ENCODE results near the gene CALD1. TPM values are rescaled to one million over a fixed set of nuclear protein-coding genes. Genes with fewer than 3 reads are reported as not detected.

CALD1 gene
- total RNA-seq, 1 experiment from 2014 or later: 99.8 TPM

DNA sequence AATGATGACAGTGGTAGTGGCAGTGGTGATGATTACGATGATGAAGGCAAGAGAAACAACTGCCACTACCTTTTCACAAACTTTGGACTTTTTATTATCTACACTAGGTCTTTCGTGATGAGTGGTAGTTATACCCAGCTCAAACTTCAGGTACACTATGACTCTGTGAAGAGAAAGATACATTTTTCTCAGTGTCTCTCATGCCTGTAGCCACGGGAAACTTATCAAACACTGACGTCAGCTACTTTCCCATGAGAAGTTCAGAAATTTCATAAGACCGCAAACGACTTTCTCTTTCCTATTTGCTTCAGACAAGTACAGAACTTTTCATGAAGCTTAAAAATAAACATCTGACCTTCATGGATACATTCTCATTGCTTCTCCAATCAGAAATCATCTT lies 57.0 kb downstream of the CALD1 start:
- no peak for DNase-seq
- Histone ChIP-seq H3K27me3 (ENCODE audit: control insufficient read depth, insufficient read depth, low read length) (no peaks in the 10 kb centered on the region), H3K4me3 (ENCODE audit: insufficient read depth, low read depth, low read length) (no peak overlapping the region), H3K36me3 (replicated peaks; ENCODE audit: control insufficient read depth, insufficient read depth, low read length) (no peaks in the 10 kb centered on the region)

DNA sequence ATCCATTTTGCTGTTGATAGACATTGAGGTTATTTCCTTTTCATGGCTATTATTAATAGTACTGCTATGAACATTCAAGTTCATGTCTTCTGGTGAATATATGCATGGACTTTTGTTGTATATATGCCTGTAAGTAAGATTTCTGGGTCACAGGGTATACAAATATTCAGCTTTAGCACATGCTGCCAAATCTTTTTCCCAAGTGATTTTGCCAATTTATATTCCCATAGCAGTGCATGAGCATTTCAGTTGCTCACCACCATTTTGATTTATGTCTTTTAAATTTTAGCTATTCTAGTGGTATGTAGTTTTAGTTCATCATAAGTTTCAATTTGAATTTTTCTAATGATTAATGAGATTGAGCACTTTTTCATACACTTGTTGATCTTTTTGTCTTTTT lies 59.9 kb downstream of the CALD1 start:
- Histone ChIP-seq H3K27me3 (ENCODE audit: control insufficient read depth, insufficient read depth, low read length) (no peaks in the 10 kb centered on the region), H3K36me3 (replicated peaks; ENCODE audit: control insufficient read depth, insufficient read depth, low read length) (peaks cover 2% of the 10 kb centered on the region), H3K4me3 (ENCODE audit: insufficient read depth, low read depth, low read length) (no peak overlapping the region)
- DNase-seq: no peak

DNA sequence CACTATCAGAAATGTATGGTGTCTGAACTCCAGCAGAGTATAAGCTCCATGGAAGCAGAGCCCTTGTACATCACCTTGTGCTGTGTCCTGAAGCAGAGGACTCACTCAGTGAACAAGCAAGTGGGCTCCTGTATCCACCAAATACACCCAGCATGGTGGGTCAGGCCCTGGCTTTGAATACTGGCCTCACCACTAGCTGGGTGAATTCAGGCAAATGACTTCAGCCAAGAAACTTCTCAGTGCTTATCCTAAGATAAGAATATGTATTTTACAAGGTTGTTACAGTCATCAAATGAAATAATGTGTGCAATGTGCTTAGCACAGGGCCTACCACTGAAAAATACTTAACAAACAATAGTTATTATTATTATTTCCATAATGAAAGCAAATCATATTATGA lies 62.6 kb downstream of the CALD1 start:
- DNase-seq: no peak
- Histone ChIP-seq H3K27me3 (ENCODE audit: control insufficient read depth, insufficient read depth, low read length) (no peaks in the 10 kb centered on the region), H3K36me3 (replicated peaks; ENCODE audit: control insufficient read depth, insufficient read depth, low read length) (peaks cover 4% of the 10 kb centered on the region), H3K4me3 (ENCODE audit: insufficient read depth, low read depth, low read length) (no peak overlapping the region)

DNA sequence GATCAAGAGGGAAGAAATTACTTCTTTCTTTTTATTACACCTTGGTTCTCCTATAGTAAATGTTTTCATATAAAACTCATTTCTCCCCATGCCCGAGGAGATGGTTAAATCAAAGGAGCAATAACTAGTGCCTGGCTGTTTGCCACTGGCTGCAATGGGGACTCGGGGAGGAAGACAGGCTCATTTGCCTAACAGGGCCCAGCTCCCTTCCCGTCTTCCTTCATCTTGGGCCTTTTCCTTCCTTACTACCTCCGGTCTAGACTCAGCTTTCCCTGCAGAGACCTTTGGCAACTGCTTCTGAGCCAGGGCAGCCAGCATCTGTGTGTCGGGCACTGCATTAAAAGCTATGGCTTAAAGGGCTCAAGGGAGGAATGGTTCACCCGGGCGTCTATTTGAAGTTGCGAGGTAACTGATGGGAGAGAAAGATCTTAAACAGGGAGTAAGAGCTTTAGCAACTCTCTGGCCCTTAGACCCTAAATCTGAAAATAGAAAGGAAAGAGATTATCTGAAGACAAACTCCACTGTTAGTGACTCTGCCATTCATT lies 63.5 kb downstream of the CALD1 start:
- Histone ChIP-seq H3K27me3 (ENCODE audit: control insufficient read depth, insufficient read depth, low read length) (no peaks in the 10 kb centered on the region), H3K4me3 (ENCODE audit: insufficient read depth, low read depth, low read length) (no peak overlapping the region), H3K36me3 (replicated peaks; ENCODE audit: control insufficient read depth, insufficient read depth, low read length) (peaks cover 4% of the 10 kb centered on the region)
- no peak for DNase-seq

DNA sequence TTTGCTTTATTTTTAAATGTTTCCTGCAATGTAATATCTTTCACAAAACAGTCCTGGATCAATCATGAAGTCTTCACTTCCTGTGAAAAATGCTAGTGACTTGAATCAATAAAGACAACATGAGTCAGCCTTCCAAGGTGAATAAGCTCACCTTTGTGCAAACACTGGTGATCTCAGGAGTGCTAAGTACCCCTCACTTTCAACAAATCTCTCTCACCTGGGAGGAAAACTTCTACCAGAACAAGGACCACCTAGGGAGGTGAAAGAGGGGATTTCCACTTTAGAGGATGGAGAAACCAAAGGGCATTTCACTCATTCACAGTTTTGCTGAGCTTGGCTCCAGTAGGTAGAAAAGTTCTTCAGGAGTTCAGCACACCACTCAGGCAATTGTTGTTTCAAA lies 64.8 kb downstream of the CALD1 start:
- DNase-seq: no peak
- peaks cover 4% of the 10 kb centered on the region for H3K36me3 ChIP-seq (replicated peaks; ENCODE audit: control insufficient read depth, insufficient read depth, low read length)
- no peaks in the 10 kb centered on the region for H3K27me3 ChIP-seq (ENCODE audit: control insufficient read depth, insufficient read depth, low read length)
- H3K4me3 ChIP-seq (ENCODE audit: insufficient read depth, low read depth, low read length): no peak overlapping the region

DNA sequence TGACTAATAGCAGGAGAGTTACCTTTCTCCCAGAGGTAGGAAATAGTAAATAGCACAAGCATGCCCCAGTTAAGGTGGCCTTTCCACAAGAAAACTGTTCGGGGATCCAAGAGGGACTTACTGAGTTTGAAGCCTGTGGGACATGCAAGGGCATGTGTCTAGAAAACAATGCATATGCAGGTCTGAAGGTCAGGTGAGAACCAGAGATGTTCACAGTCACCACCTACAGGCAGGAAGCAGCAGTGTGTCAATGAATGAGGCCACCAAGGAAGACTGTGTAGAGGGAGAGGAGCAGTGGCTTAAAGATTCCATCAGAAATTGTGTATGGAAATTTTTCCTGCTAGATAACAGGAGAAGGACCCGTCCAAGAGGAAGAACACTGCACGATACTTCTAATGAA lies 66.0 kb downstream of the CALD1 start:
- H3K27me3 ChIP-seq (ENCODE audit: control insufficient read depth, insufficient read depth, low read length): no peaks in the 10 kb centered on the region
- H3K36me3 ChIP-seq (replicated peaks; ENCODE audit: control insufficient read depth, insufficient read depth, low read length): peaks cover 4% of the 10 kb centered on the region
- H3K4me3 ChIP-seq (ENCODE audit: insufficient read depth, low read depth, low read length): no peak overlapping the region
- DNase-seq: no peak

DNA sequence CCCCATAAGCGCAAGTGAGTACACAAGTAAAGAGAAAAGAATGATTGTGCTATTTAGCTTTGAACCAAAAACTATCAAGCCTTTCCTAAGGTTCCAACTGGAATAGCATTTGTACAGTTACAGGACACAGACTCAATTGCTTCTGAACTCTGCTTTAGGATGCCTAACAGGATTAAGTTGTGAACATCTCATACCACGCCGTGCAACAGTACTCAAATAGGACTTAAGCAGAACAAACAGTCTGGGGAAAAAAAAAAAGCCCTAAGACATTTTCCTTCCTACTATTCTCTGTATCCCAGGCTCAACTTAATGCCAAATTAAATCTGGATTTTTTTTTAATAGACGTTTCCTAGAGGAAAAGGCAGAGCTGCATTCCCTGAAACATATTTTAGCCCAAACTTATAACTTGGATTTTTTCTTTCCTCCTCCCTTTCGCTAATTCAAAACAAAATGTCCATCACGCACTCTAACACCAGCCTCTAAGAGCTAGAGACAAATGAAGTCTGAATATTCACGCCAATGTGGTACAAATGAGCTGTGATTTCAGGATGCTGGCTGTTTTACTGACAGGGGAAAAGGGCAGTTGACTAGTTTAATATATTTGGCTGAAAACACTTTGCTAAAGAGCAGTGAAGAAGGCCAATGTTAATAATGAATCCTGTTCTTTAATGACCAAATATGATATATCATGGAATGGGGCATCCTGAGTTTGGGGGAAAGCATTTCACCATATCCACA lies 68.6 kb downstream of the CALD1 start:
- no peak for DNase-seq
- peaks cover 4% of the 10 kb centered on the region; the same call in 1 of the 2 replicates for H3K36me3 ChIP-seq (replicated peaks; ENCODE audit: control insufficient read depth, insufficient read depth, low read length)
- H3K27me3 ChIP-seq (ENCODE audit: control insufficient read depth, insufficient read depth, low read length): no peaks in the 10 kb centered on the region
- no peak overlapping the region for H3K4me3 ChIP-seq (ENCODE audit: insufficient read depth, low read depth, low read length)

DNA sequence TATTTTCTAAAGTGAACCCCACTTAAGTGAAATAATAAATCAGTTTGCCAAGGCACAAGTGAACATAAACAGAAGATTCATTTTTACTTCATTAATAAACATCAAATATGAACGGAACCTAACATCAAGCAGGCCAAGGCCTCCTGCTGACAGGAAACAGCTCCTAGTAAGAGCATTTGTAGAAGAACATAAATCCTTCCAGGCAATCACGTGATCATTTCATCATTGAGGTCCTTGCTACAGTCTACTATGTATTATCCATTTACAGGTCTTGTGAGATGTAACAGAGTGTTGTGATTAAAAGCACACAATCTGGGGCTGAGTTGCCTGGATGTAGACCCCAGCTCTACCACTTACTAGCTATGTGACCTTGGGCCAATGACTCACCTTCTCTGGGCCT lies 70.6 kb downstream of the CALD1 start:
- no peak overlapping the region for H3K4me3 ChIP-seq (ENCODE audit: insufficient read depth, low read depth, low read length)
- H3K36me3 ChIP-seq (replicated peaks; ENCODE audit: control insufficient read depth, insufficient read depth, low read length): no peaks in the 10 kb centered on the region; the same call in 1 of the 2 replicates
- DNase-seq: no peak
- H3K27me3 ChIP-seq (ENCODE audit: control insufficient read depth, insufficient read depth, low read length): no peaks in the 10 kb centered on the region

DNA sequence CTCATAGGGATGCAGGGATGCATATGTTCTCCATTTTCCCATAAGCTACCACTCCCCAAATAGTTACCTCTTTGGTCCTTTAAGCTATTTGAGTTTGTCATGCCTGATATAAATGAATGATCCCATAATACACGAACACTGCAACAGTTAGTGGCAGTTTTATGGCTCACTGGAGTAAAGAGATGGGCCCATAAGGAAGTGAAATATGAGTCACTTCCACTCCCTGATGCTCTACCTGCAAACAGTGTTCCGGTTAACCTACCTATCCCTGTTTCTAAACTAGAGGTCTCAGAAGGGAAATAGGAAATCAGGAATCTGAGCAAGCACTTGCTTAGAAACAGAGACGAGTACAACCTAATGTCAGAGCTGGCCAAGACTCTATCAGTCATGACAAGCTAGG lies 71.7 kb downstream of the CALD1 start:
- no peak overlapping the region for H3K4me3 ChIP-seq (ENCODE audit: insufficient read depth, low read depth, low read length)
- no peaks in the 10 kb centered on the region for H3K27me3 ChIP-seq (ENCODE audit: control insufficient read depth, insufficient read depth, low read length)
- DNase-seq: no peak
- H3K36me3 ChIP-seq (replicated peaks; ENCODE audit: control insufficient read depth, insufficient read depth, low read length): no peaks in the 10 kb centered on the region

DNA sequence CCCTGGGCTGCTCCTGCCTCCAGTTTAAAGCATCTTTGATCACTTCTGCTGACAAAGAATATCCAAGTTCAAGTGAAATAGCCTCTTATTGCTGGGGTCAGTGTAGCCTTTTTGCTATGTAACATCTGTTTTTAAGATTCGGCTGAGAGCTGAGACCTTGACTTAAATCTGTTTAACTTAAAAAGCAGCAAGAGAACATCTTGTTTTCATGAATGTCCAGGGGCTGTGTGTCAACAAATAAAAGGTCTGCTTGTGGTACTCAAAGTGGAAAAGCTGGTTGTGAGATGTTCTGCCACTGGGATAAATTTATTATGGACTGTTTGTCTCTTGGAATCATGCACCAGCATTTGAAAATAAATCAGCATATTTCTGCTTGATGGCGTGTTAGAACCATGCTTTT lies 73.2 kb downstream of the CALD1 start:
- H3K27me3 ChIP-seq (ENCODE audit: control insufficient read depth, insufficient read depth, low read length): no peaks in the 10 kb centered on the region
- H3K4me3 ChIP-seq (ENCODE audit: insufficient read depth, low read depth, low read length): no peak overlapping the region
- no peaks in the 10 kb centered on the region for H3K36me3 ChIP-seq (replicated peaks; ENCODE audit: control insufficient read depth, insufficient read depth, low read length)
- DNase-seq: no peak

DNA sequence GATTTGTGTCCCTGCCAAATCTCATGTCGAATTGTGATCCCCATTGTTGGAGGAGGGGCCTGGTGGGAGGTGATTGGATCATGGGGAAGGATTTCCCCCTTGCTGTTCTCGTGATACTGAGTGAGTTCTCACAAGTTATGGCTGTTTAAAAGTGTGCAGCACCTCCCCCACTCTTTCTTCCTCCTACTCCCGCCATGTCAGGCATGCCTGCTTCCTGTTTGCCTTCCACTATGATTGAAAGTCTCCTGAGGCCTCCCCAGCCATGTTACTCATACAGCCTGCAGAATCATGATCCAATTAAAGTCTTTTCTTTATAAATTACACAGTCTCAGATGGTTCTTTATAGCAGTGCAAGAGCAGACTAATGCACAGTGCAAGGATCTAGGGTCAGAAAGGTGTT lies 75.4 kb downstream of the CALD1 start:
- no peaks in the 10 kb centered on the region for H3K36me3 ChIP-seq (replicated peaks; ENCODE audit: control insufficient read depth, insufficient read depth, low read length)
- no peaks in the 10 kb centered on the region for H3K27me3 ChIP-seq (ENCODE audit: control insufficient read depth, insufficient read depth, low read length)
- DNase-seq: no peak
- H3K4me3 ChIP-seq (ENCODE audit: insufficient read depth, low read depth, low read length): no peak overlapping the region

DNA sequence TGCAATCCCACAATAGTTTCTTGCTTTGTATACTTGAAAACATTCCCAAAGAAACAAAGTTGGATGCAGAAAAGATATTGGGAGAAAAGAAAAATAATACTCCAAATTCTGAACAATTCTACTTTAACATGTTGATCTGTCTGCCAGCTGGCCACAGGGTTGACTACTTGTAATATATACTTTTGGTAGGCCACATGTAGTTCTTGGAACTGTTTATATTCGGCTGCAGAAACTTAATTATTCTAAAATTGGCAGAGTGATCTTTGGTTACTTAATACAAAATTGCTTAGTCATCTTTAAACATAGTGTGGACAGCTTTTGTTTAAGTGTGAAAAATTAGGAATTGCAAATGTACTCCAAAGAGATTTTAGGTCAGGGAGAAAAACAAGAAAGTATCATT lies 76.0 kb downstream of the CALD1 start:
- H3K27me3 ChIP-seq (ENCODE audit: control insufficient read depth, insufficient read depth, low read length): no peaks in the 10 kb centered on the region
- no peaks in the 10 kb centered on the region for H3K36me3 ChIP-seq (replicated peaks; ENCODE audit: control insufficient read depth, insufficient read depth, low read length)
- no peak for DNase-seq
- H3K4me3 ChIP-seq (ENCODE audit: insufficient read depth, low read depth, low read length): no peak overlapping the region

DNA sequence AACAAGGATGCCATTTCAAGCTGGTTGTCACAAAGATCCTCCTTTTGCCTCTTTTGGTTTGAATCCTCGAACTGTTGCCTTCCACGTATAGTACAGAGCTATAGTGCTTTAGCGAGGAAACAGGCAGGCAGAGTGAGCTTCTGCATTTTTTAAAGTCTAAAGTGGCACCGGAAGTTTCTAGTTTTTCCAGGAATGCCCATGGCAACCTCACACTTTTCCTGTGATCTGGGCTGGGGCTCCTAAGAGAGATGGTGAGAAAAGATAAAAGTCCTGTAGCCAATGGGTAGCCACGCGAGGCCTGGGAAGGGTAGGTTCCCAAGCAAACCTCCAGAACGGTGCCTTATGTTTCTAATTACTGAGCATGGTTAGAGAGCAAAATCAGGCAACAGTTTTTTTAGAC lies 76.7 kb downstream of the CALD1 start:
- no peaks in the 10 kb centered on the region for H3K36me3 ChIP-seq (replicated peaks; ENCODE audit: control insufficient read depth, insufficient read depth, low read length)
- H3K27me3 ChIP-seq (ENCODE audit: control insufficient read depth, insufficient read depth, low read length): no peaks in the 10 kb centered on the region
- no peak overlapping the region for H3K4me3 ChIP-seq (ENCODE audit: insufficient read depth, low read depth, low read length)
- no peak for DNase-seq

DNA sequence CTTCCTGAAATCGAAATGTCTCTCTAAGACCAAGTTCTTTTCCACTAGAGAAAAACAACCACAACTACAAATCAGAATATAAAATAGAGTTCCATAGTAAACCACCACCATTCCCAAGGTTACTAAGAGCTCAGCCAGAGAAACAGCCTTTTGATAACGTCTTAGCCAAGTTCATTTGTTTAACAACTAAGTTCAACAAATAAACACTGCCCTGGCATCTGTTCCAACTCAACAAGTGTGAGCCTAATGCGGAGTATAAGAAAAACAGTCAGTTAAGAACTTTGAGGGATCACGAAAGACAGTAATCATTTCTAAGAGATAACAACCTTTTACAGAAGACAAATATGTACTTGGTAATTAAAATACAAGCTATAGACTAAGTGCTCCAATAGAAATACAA lies 77.3 kb downstream of the CALD1 start:
- H3K4me3 ChIP-seq (ENCODE audit: insufficient read depth, low read depth, low read length): no peak overlapping the region
- H3K36me3 ChIP-seq (replicated peaks; ENCODE audit: control insufficient read depth, insufficient read depth, low read length): no peaks in the 10 kb centered on the region
- H3K27me3 ChIP-seq (ENCODE audit: control insufficient read depth, insufficient read depth, low read length): no peaks in the 10 kb centered on the region
- no peak for DNase-seq

DNA sequence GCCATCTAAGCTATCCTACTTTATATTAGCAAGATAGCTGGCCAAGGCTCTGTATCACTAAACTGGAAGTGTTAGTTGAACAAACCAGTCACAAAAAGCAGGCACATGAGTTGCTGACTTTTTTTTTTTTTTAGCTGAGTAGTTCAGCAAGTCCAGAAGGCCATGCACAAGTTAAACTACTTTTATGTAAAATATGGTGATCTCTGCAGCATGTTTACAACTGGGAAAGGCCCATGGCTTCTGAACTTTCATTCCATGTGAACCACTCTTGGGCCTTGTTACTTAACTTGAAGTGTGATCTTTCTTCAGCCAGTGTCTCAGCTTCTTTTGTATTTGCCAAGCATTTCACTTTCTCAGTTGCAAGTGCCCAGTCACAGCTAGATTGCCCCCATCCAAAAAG lies 78.5 kb downstream of the CALD1 start:
- no peak overlapping the region for H3K4me3 ChIP-seq (ENCODE audit: insufficient read depth, low read depth, low read length)
- H3K36me3 ChIP-seq (replicated peaks; ENCODE audit: control insufficient read depth, insufficient read depth, low read length): no peaks in the 10 kb centered on the region
- DNase-seq: no peak
- H3K27me3 ChIP-seq (ENCODE audit: control insufficient read depth, insufficient read depth, low read length): no peaks in the 10 kb centered on the region

DNA sequence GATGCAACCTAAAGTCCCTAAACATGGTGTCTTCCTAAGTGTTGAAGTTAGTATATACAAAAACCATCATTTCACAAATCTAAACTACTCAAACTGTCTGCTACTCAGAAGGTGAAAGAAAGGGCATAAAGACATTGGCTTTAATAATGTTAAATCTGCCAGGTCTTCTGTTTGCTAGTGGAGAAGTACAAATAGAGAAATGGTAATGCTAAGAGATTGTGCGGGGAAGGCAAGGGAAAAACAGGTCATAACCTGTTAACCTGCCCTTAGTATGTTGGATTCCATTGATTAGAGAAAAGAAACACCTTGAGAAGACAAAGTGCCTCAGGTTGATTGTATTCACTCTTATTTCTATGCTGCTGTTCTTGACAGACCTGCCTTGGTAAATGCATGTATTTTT lies 80.3 kb downstream of the CALD1 start:
- no peak for DNase-seq
- no peak overlapping the region for H3K4me3 ChIP-seq (ENCODE audit: insufficient read depth, low read depth, low read length)
- H3K27me3 ChIP-seq (ENCODE audit: control insufficient read depth, insufficient read depth, low read length): no peaks in the 10 kb centered on the region
- no peaks in the 10 kb centered on the region for H3K36me3 ChIP-seq (replicated peaks; ENCODE audit: control insufficient read depth, insufficient read depth, low read length)

Data from H7 (cell line).